Kidney epithelial cell (primary cell): ENCODE measurements around the gene EEF1AKMT2. TPM values are rescaled to one million over a fixed set of nuclear protein-coding genes. Genes with fewer than 3 reads are reported as not detected.

Experiments
- DNase-seq: peaks from one replicate; pipeline ENCODE4 v3.0.0-alpha.2; 2010; ENCODE audit warnings: low read depth
- H3K27me3 ChIP-seq: 2 replicates; pipeline ENCODE4 v1.6.0; 2011; ENCODE audit warnings: low read length; ENCODE audit not compliant: control insufficient read depth, insufficient read depth
- H3K36me3 ChIP-seq: 2 replicates; pipeline ENCODE4 v1.5.1; 2011; ENCODE audit warnings: low read length; ENCODE audit not compliant: control insufficient read depth, insufficient read depth
- H3K4me3 ChIP-seq: 2 replicates; pipeline ENCODE4 v1.5.1; 2011; ENCODE audit warnings: low read depth, mild to moderate bottlenecking, control low read depth, low read length
- total RNA-seq: library from RNA; depleted of rRNA; stranded (reverse); fragments of >200 nt; gene quantifications from 2 replicates; pipeline ENCODE4 v1.2.3, GENCODE V29; 2015
- TF ChIP-seq, protein P1 (sequence below): IDR thresholded peaks from 2 replicates; pipeline ENCODE4 v1.5.1; 2011; ENCODE audit warnings: mild to moderate bottlenecking, moderate library complexity, low read length, control low read depth, inconsistent platforms; ENCODE audit not compliant: insufficient read depth, poor library complexity, severe bottlenecking

Gene EEF1AKMT2
- total RNA-seq, 1 donor from 2014 or later = 13.5 TPM

DNA sequence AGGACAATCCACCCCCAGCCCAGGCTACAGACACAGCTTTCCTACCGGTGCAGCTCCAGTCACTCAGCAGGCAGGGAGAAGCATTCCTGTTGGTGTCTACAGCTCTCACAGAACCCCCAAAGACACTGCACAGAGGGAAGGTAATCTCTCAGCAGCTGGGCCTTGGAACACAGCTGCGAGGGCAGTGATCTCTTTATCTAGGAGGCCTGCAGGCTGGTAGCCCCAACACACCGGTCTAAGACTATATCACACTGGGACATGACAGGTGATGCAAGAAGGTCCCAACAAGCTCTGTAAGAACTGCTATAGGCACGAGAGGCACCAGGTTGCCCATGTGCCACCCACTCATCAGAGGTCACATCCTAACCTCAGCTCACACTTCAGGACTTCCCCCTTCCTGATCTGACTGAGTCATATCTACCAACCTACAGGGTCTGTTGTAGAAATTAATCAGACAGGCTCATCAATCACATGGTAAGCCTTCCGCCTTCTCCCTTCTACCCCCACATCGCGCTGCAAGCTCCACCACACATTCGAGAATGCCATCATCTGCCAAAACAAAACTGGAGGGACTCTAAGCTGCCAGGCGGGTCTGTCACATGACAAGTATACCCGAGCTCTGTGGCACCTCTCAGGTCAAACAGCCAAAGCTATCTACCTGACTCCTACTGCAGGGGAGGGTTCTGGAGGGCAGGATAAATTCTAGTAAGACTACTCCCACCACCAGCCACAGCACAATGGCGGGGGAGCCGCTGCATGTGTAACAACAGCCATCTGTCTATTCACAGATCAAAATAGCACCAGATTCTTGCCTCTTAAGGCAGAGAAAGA, 73.6 kb downstream of the EEF1AKMT2 start:
- DNase-seq = no peak
- no peak overlapping the region for H3K4me3 ChIP-seq
- TF ChIP-seq, protein P1, sequence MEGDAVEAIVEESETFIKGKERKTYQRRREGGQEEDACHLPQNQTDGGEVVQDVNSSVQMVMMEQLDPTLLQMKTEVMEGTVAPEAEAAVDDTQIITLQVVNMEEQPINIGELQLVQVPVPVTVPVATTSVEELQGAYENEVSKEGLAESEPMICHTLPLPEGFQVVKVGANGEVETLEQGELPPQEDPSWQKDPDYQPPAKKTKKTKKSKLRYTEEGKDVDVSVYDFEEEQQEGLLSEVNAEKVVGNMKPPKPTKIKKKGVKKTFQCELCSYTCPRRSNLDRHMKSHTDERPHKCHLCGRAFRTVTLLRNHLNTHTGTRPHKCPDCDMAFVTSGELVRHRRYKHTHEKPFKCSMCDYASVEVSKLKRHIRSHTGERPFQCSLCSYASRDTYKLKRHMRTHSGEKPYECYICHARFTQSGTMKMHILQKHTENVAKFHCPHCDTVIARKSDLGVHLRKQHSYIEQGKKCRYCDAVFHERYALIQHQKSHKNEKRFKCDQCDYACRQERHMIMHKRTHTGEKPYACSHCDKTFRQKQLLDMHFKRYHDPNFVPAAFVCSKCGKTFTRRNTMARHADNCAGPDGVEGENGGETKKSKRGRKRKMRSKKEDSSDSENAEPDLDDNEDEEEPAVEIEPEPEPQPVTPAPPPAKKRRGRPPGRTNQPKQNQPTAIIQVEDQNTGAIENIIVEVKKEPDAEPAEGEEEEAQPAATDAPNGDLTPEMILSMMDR = no peak
- no peaks in the 10 kb centered on the region for H3K36me3 ChIP-seq
- no peaks in the 10 kb centered on the region for H3K27me3 ChIP-seq

DNA sequence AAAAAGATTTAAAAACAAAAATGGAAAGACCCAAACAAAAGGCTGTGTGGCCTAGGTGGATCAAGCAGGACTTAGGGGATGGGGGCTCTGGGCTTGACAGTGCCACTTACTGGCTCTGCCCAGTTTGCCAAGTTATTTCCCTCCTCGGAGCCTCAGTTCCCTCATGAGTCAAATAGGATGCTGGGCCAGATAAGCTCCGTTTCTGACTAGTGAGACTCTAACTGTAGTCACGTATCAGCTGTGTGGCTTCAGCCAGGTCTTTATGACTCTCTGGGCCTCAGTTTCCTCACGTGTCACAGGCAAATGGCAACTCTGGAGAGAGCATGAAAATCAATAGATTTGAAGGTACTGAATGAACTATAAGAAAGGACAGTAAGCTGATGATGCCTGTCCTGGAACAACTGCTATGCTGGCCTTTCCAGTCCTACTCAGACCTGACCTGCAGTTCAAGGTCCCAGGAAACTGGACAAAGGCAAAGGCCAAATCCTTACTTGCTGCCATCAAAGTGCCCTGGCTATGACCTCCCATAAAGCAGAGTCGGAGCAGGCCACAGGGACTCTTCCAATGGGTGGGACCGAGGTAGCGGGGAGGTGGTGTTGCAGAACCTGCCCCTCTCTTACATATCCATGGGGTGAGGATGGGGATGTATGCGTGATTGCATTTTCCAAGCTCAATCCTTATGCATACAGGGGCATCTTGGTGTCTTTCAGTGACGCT, 74.5 kb downstream of the EEF1AKMT2 start:
- Histone ChIP-seq H3K4me3 (no peak overlapping the region), H3K27me3 (no peaks in the 10 kb centered on the region), H3K36me3 (no peaks in the 10 kb centered on the region)
- TF ChIP-seq, protein P1 = no peak
- DNase-seq = no peak

DNA sequence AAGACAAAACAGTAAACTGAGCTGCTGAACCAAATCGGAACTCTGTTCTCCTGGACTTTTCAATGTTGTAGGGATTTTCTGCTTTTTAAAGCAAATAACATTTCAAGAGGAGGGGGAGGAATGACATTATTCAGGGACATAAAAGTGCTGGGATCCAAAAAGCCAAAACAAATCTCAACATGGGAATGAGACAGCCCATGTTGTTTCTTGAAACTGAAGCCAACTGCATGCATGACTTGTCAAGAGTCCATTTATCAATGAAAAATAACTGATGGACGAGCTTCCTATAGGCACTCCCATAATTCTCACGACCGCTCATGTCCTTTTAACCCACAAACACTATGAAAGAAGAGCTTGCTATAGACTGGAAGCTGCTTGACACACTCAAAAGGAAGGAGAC, 75.3 kb downstream of the EEF1AKMT2 start:
- Histone ChIP-seq H3K27me3 (no peaks in the 10 kb centered on the region), H3K36me3 (no peaks in the 10 kb centered on the region), H3K4me3 (no peak overlapping the region)
- no peak for DNase-seq
- TF ChIP-seq, protein P1 = no peak

DNA sequence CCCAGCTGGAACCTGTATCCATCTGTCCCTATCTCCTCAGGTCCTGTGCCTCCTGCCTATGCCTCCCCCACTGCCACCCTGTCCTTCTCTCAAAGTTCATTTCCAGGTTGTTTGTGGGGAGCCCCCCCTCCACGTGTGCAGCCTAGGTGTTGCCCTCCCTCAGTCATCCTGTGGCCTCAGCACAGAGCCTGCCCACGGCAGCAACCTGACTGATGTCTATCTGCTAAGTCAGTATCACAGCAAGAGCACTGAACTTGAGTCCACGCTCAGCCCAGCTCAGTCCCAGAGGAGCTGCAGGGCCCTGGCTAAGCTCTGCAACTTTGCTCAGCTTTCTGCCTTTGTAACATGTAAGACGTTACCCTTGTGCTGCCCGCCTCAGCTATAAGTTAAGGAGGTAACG, 76.2 kb downstream of the EEF1AKMT2 start:
- H3K27me3 ChIP-seq = no peaks in the 10 kb centered on the region
- no peaks in the 10 kb centered on the region for H3K36me3 ChIP-seq
- DNase-seq = no peak
- TF ChIP-seq, protein P1 = no peak
- no peak overlapping the region for H3K4me3 ChIP-seq

DNA sequence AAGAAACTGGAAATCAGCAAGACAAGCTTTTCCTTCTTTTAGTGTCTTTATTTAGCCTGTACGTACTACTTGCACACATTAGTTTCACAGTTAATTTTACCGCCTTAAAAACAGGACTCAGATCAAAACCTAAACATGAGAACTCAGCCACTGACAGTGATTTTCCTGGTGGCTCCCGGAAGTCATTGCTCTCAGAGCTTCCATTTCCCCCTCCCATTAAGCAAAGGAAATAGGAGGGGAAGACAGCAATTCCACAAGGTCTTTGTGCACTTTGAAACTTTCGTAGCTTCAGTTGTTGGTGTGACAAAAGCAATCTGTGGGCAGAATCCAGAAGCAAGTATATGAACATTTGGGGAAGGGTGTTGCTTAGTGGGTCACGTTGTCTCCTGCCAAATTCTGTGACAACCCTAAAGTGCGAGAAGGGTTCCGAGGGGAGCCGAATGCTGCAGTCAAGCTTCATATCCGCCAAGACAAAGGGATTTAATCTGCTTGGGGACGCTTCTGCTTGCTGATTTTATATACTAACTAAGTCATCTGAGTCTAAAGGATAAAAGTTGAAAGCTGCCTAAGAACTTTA, 77.9 kb downstream of the EEF1AKMT2 start:
- H3K27me3 ChIP-seq = no peaks in the 10 kb centered on the region
- TF ChIP-seq, protein P1 = no peak
- no peaks in the 10 kb centered on the region for H3K36me3 ChIP-seq
- no peak for DNase-seq
- no peak overlapping the region for H3K4me3 ChIP-seq
